GM21367 (cell line): ENCODE measurements around the gene CYP4Z1.
"Not testable (repeated sequence)": the region's sequence is repeated elsewhere in the genome, so short reads cannot be mapped to it uniquely, and the experiment has no call there.

ENCODE experiments used
- ATAC-seq: cut with Tn5 transposase; IDR thresholded peaks from one replicate; pipeline ENCODE4 v1.9.1; 2021; ENCODE audit not compliant: unreplicated experiment

CYP4Z1 gene

GRCh38 chr1:47128221-47128620 lies 61.2 kb downstream of the CYP4Z1 start:
- ATAC-seq = no peak

GRCh38 chr1:47128854-47129253 lies 61.8 kb downstream of the CYP4Z1 start:
- not testable (repeated sequence) for ATAC-seq

- ATAC-seq = not testable (repeated sequence)
Measured at GRCh38 chr1:47129489-47130230, 62.6 kb downstream of the CYP4Z1 start.

- ATAC-seq = not testable (repeated sequence)
Measured at GRCh38 chr1:47132665-47133064, 65.6 kb downstream of the CYP4Z1 start.

- ATAC-seq = no peak
Measured at GRCh38 chr1:47137198-47137597, 70.2 kb downstream of the CYP4Z1 start, which contains the start of gene CYP4A22. TSS of gene CYP4A22 (plus strand) at chr1:47137441. CDS start at chr1:47137486, 45 bp downstream.

GRCh38 chr1:47137925-47138615 lies 71.0 kb downstream of the CYP4Z1 start:
- no peak for ATAC-seq

GRCh38 chr1:47140358-47140757 lies 73.3 kb downstream of the CYP4Z1 start:
- not testable (repeated sequence) for ATAC-seq

GRCh38 chr1:47143654-47144053 lies 76.6 kb downstream of the CYP4Z1 start:
- not testable (repeated sequence) for ATAC-seq

- ATAC-seq = not testable (repeated sequence)
Measured at GRCh38 chr1:47146495-47146894, 79.5 kb downstream of the CYP4Z1 start.

GRCh38 chr1:47147047-47147785 lies 80.2 kb downstream of the CYP4Z1 start:
- ATAC-seq = no peak

GRCh38 chr1:47149162-47149561 lies 82.1 kb downstream of the CYP4Z1 start:
- ATAC-seq = not testable (repeated sequence)

- ATAC-seq = not testable (repeated sequence)
Measured at GRCh38 chr1:47156457-47156856, 89.4 kb downstream of the CYP4Z1 start.

GRCh38 chr1:47157957-47158356 lies 90.9 kb downstream of the CYP4Z1 start:
- not testable (repeated sequence) for ATAC-seq

GRCh38 chr1:47160716-47161115 lies 93.7 kb downstream of the CYP4Z1 start:
- no peak for ATAC-seq

GRCh38 chr1:47161298-47162040 lies 94.4 kb downstream of the CYP4Z1 start:
- no peak for ATAC-seq

GRCh38 chr1:47164552-47164951 lies 97.5 kb downstream of the CYP4Z1 start:
- ATAC-seq = no peak
